ENCODE results near the gene HESX1.

- TF ChIP-seq CTCF (IDR thresholded peaks at IDR 0.05; ENCODE audit: low read depth, low read length, poor library complexity, severe bottlenecking) (no peak), EZH2phosphoT487 (IDR thresholded peaks at IDR 0.05; ENCODE audit: borderline replicate concordance, low read length) (no peak)
Observed at GRCh38 chr3:57160765-57161538, 38.8 kb downstream of the HESX1 start.
